GM19452 (cell line): ENCODE results near the gene CD38.
"Not testable (repeated sequence)": the region's sequence is repeated elsewhere in the genome, so short reads cannot be mapped to it uniquely, and the experiment has no call there.

Experiments
- ATAC-seq: cut with Tn5 transposase; IDR thresholded peaks from one replicate; pipeline ENCODE4 v1.9.1; 2021; ENCODE audit not compliant: unreplicated experiment

The CD38 gene

DNA sequence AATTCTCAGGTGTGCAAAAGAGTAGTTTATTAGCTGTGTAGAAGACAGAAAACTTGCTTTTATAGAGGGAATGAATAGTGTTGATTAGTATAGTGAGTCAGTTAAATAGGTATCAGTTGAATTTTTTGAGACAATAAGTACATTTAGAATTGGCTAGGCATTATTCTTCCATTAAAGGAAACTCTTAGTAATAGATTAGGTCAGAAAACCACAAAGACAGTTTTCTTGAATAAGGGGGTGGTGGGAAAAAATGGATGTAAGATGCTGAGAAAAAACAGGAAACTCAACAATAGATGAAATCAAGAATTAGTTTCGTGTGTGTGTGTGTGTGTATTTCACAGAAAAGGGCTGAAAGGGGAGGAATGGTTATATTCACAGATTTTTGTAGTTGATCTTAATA is 16.8 kb downstream of the CD38 start:
- no peak for ATAC-seq

GRCh38 chr4:15797320-15797719 is 19.2 kb downstream of the CD38 start:
- no peak for ATAC-seq

GRCh38 chr4:15799141-15799540 is 21.0 kb downstream of the CD38 start:
- no peak for ATAC-seq

DNA sequence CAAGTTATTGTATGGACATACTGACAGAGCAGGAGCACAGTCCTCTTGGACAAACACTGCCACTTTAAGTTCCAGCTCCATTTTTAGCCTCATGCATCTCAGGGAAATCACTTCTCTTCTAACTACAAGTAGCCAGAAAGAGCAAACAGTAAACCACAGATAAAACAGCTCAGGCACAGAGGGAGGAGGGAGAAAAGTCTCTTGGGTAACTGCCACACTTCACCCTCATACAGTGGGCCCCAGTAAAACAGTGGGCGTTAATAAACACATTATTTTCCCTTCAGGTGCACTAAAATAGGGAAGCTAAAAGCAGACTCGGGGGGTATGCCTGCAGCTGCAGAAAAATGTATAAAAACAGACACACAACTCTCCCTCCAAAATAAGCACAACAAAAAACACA is 21.6 kb downstream of the CD38 start:
- ATAC-seq: no peak

DNA sequence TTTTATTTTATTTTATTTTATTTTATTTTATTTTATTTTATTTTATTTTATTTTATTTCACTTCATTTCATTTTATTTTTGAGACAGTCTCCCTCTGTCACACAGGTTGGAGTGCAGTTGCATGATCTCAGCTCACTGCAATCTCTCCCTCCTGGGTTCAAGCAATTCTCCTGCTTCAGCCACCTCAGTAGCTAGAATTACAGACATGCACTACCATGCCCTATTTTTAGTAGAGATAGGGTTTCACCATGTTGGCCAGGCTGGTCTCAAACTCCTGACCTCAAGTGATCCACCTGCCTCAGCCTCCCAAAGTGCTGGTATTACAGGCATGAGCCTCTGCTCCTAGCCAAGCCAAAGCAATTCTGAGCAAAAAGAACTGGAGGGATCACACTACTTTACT is 24.4 kb downstream of the CD38 start:
- ATAC-seq: not testable (repeated sequence)

- peak; percentile 36 for ATAC-seq
Measured at GRCh38 chr4:15805583-15806517, 27.7 kb downstream of the CD38 start.

GRCh38 chr4:15809058-15809457 is 30.9 kb downstream of the CD38 start:
- peak; percentile 83 for ATAC-seq

GRCh38 chr4:15809466-15809865 is 31.3 kb downstream of the CD38 start:
- no peak for ATAC-seq

- ATAC-seq: no peak
Measured at GRCh38 chr4:15811703-15812337, 33.7 kb downstream of the CD38 start.

- ATAC-seq: no peak
Measured at GRCh38 chr4:15832523-15833451, 54.7 kb downstream of the CD38 start.

DNA sequence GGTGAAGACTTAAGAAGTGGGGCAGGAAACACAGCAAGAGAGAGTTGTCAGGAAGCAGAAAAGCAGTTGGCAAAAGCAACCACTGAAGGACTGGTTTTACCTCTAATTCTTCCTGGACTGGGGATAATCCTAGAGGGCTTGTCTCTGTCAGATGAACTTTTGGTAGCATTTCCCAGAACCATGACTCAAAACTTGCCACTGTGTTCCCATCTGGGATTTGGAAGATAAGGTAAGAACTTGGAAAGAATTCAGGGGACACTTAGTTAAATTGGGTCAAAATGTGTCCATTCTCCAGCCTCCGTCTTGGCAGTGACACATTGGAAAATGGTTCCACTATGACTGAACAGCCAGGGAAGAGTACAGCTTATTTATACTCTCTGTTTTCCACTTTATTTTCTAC is 55.7 kb downstream of the CD38 start:
- no peak for ATAC-seq

DNA sequence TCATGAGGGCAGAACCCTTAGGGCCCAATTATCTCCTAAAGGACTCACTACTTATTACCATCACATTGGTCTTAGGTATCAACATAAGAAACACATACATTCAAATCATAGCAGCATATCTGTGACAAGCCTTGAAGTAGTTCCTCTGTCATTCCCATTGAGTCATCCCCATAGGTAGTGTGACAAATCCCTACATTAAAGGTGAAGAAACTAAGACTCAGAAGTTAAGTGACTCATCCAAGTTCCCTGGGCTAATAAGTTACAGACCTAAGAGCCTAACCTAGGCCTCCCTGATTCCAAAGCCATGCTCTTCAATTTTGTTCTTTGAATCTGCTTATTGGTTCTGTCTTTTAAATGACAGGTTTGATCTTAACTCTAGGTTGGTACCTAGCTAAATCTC is 58.2 kb downstream of the CD38 start:
- ATAC-seq: peak; percentile 64

- ATAC-seq: no peak
Measured at GRCh38 chr4:15837591-15837990, 59.5 kb downstream of the CD38 start.

DNA sequence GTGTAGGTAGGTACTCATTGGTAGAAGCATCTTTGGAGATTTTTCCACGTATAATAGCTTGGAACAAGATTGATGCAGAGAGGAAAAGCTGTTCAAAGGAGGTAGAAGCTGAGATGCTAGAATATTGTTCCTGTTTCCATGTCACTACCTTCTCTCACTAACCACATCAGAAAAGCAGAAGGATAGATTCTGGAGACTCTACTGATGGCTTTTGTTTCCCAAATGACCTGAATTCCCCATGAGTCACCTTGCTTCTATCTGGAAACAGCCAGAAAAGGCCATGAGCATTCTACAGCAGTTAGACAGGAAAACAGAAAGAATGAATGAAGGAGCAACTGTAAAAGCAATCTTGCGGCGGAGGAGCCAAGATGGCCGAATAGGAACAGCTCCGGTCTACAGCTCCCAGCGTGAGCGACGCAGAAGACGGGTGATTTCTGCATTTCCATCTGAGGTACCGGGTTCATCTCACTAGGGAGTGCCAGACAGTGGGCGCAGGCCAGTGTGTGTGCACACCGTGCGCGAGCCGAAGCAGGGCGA is 63.1 kb downstream of the CD38 start:
- ATAC-seq: not testable (repeated sequence)

DNA sequence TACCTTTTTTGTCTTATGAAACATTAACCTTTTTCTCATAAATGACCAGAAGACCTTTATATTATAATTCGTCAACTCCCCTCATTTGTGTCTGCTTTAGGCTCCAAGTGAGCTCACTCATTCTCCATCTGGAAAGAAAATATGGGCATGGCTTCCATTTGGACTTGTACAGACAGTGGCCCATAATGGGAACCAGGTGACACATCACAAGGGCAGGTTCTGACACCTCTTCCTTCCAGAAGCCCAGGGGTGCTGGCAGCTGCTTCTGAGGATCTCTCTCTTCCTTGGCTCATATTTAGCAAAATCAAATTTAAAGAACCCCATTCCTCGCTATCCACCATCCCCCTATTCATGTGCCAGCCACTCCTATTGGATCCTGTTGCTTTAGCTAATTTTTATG is 69.6 kb downstream of the CD38 start:
- no peak for ATAC-seq

DNA sequence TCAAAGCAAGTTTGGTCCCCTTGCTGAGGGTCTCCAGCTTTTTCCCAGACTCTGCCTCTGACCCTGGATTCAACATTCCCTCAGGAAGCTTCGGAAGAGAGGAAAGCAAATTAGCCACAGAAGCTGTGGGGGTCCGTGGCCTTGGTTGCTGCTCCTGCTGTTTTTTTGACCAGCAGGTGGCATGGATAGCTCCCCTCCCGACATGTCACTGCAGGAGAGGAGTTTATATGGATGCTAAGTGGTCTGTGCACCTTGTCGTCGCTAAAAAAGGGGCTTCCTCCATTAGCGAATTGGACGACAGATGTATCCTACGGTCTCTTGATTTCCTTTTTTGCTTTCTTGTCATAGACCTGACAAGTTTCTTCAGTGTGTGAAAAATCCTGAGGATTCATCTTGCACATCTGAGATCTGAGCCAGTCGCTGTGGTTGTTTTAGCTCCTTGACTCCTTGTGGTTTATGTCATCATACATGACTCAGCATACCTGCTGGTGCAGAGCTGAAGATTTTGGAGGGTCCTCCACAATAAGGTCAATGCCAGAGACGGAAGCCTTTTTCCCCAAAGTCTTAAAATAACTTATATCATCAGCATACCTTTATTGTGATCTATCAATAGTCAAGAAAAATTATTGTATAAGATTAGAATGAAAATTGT is 70.2 kb downstream of the CD38 start:
- ATAC-seq: no peak

DNA sequence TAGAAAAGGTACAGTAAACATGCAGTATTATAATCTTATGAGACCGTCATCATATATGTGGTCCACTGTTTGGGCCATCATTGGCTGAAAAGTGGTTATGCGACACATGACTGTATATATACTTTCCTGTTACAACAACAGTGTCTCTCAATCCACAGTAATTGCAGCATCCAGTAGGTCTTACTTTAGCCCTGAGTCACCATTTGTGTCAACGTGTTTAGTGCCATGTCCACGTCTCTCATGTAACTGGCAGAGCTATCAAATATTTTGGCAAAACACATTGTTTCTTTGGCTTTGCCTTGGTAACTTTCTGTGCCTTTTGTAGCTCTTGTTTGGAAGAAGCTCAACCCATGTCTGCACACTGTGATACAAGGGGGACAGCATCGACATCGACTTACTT is 73.8 kb downstream of the CD38 start:
- no peak for ATAC-seq

DNA sequence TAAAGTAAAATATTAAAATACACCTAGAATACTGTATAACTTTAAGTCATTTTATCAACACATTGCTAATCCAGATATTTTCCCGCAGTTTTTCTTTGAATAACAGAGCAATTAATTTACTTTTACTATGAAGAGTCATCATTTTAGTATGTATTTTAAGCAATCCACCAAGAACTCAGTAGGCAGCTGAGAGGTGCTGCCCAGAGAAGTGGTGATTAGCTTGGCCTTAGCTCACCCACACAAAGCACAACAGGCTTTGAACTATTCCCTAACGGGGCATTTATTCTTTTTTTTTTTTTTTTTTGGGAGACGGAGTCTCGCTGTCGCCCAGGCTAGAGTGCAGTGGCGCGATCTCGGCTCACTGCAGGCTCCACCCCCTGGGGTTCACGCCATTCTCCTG is 74.4 kb downstream of the CD38 start:
- no peak for ATAC-seq

DNA sequence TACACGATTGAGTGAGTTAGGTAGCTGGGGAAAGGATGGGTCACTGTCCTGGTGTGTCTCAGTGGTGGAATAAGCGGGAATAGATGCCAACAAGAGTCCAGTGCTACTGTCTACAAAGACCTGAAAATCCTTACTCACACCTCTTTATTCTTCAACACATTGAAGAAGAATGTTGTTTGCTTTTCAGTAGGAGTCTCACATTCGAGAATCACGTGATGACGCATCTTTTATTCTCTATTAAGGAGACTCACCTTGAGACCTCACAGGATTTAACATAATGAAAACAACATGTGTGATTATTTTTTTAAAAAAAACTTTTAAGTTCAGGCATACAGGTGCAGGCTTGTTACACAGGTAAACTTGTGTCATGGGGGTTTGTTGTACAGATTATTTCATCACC is 75.2 kb downstream of the CD38 start:
- ATAC-seq: no peak

DNA sequence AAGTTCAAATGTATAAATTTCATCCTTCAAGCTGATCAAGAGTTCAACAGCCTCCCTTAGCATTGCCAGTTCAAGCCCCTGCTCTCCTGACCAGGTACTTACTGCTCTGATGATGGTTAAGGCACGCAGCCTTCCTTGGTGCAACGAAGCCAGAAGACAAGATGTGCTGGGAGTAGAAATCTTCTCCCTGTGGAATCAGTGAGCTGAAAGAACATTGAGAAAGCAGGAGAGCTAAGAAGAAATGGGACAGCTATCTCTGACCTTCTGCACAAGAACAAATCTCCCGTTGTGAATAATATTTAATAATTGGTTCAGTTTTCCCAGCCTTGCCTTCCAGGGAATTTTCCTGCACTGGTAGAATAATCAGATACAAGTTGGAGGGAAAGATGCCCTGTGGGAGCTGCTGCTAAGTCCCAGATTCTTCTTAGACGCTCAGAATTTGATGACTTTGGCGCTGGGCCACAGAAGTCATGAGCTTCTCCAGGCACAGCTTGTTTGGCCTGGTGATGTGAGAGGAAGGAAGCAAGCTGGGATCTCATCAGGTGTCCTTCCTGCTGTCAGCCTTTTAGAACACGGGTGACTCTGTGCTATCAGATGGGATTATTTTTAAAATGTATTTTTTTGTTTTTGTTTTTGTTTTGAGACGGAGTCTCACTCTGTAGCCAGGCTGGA is 77.8 kb downstream of the CD38 start:
- no peak for ATAC-seq
